Liver (tissue), 9 donors: ENCODE results near the gene CTBP1. TPM values are rescaled to one million over a fixed set of nuclear protein-coding genes. Genes with fewer than 3 reads are reported as not detected.

Experiments used
- DNase-seq: peaks from one replicate; pipeline ENCODE4 v3.0.0-alpha.2; 2017; ENCODE audit warnings: low spot score
- H3K27ac ChIP-seq, 2 donors: one replicate each; pipeline ENCODE4 v1.7.0; 2013; ENCODE audit warnings: inconsistent platforms in 2 of 2, low read length in 2 of 2, control low read depth in 1 of 2, low read depth in 1 of 2, mild to moderate bottlenecking in 1 of 2
- H3K27me3 ChIP-seq, 4 donors: one replicate each; pipeline versions ENCODE4 v1.6.1 to v1.7.0; 2013; ENCODE audit warnings: low read length in 3 of 4, inconsistent platforms in 1 of 4, mild to moderate bottlenecking in 1 of 4, moderate library complexity in 1 of 4; ENCODE audit not compliant: control insufficient read depth in 4 of 4, insufficient read depth in 4 of 4
- H3K36me3 ChIP-seq, 4 donors: one replicate each; pipeline versions ENCODE4 v1.6.1 to v1.7.0; 2013; ENCODE audit warnings: low read length in 3 of 4, mild to moderate bottlenecking in 3 of 4, low read depth in 1 of 4, moderate library complexity in 1 of 4; ENCODE audit not compliant: control insufficient read depth in 4 of 4, insufficient read depth in 3 of 4
- H3K4me1 ChIP-seq, 4 donors: one replicate each; pipeline versions ENCODE4 v1.6.1 to v1.7.0; 2013; ENCODE audit warnings: low read length in 3 of 4, mild to moderate bottlenecking in 3 of 4, moderate library complexity in 1 of 4; ENCODE audit not compliant: control insufficient read depth in 4 of 4, insufficient read depth in 4 of 4
- H3K4me3 ChIP-seq, 3 donors: one replicate each; pipeline versions ENCODE4 v1.6.1 to v1.7.0; 2013; ENCODE audit warnings: low read length in 3 of 3, control low read depth in 1 of 3, low read depth in 1 of 3, mild to moderate bottlenecking in 1 of 3
- H3K9ac ChIP-seq, 2 donors: one replicate each; pipeline ENCODE4 v1.7.0; 2013; ENCODE audit warnings: low read length in 2 of 2, mild to moderate bottlenecking in 2 of 2, moderate library complexity in 2 of 2, control low read depth in 1 of 2, low read depth in 1 of 2
- H3K9me3 ChIP-seq, 4 donors: one replicate each; pipeline versions ENCODE4 v1.6.1 to v1.7.0; 2013; ENCODE audit warnings: low read length in 3 of 4; ENCODE audit not compliant: control insufficient read depth in 4 of 4
- ATF3 ChIP-seq: IDR thresholded peaks from 2 replicates; pipeline ENCODE4 v1.6.1; 2016; ENCODE audit warnings: antibody characterized with exemption
- EGR1 ChIP-seq, 2 donors: IDR thresholded peaks; 2 replicates each; pipeline ENCODE4 v1.6.1; 2016 to 2018; ENCODE audit warnings: antibody characterized with exemption in 2 of 2, low read depth in 2 of 2
- FOXA1 ChIP-seq: IDR thresholded peaks from 2 replicates; pipeline ENCODE4 v1.6.1; 2016; ENCODE audit warnings: antibody characterized with exemption
- GABPA ChIP-seq, 2 donors: IDR thresholded peaks in 1 of 2; conservative IDR thresholded peaks in 1 of 2; 2 replicates each; pipeline ENCODE4 v1.6.1; 2016; ENCODE audit warnings: antibody characterized with exemption in 2 of 2, mild to moderate bottlenecking in 1 of 2, moderate library complexity in 1 of 2
- HNF4A ChIP-seq, 2 donors: conservative IDR thresholded peaks; 2 replicates each; pipeline ENCODE4 v1.6.1; 2016; ENCODE audit warnings: antibody characterized with exemption in 2 of 2, mild to moderate bottlenecking in 2 of 2
- JUND ChIP-seq, 2 donors: IDR thresholded peaks; 2 replicates each; pipeline ENCODE4 v1.6.1; 2016; ENCODE audit warnings: antibody characterized with exemption in 2 of 2
- NR2F2 ChIP-seq: IDR thresholded peaks from 2 replicates; pipeline ENCODE4 v1.6.1; 2016; ENCODE audit warnings: antibody characterized with exemption
- REST ChIP-seq: IDR thresholded peaks from 2 replicates; pipeline ENCODE4 v1.6.1; 2016; ENCODE audit warnings: antibody characterized with exemption, mild to moderate bottlenecking
- RXRA ChIP-seq, 2 donors: IDR thresholded peaks; 2 replicates each; pipeline ENCODE4 v1.6.1; 2017 to 2018; ENCODE audit warnings: antibody characterized with exemption in 2 of 2, mild to moderate bottlenecking in 1 of 2
- SP1 ChIP-seq: IDR thresholded peaks from 2 replicates; pipeline ENCODE4 v1.6.1; 2018; ENCODE audit warnings: antibody characterized with exemption, mild to moderate bottlenecking
- TAF1 ChIP-seq: conservative IDR thresholded peaks from 2 replicates; pipeline ENCODE4 v1.6.1; 2016; ENCODE audit warnings: antibody characterized with exemption, mild to moderate bottlenecking
- WGBS: extraction: QIAGEN DNeasy Blood & Tissue Kit; methylation state at CpG from one replicate; pipeline ENCODE4 v1.1.7; 2013; 5-methylcytosine and 5-hydroxymethylcytosine counted together
- polyA plus RNA-seq, 2 donors: library from polyadenylated mRNA; stranded (reverse) in 1 of 2; unstranded in 1 of 2; fragments of 200-250 nt in 1 of 2; fragments of >200 nt in 1 of 2; fragmentation: Nextera tagmentation in 1 of 2; extraction: Ambion mirVana in 1 of 2; gene quantifications; one replicate each; pipeline versions ENCODE4 v1.2.1 to v1.2.3, GENCODE V29; 2013 to 2015
- total RNA-seq, 2 donors: library from RNA; depleted of rRNA; stranded (reverse); fragments of >200 nt; gene quantifications; one replicate each; pipeline ENCODE4 v1.2.3, GENCODE V29; 2014
- TF ChIP-seq, protein P1 (sequence below): IDR thresholded peaks from 2 replicates; pipeline ENCODE4 v1.6.1; 2016; ENCODE audit warnings: antibody characterized with exemption
- TF ChIP-seq, protein P2 (sequence below): fragments of 150-350 bp; IDR thresholded peaks from 2 replicates; pipeline ENCODE4 v1.5.1; 2017; ENCODE audit warnings: improper control_type of control experiment, low read depth, low read length; ENCODE audit not compliant: missing input control
- TF ChIP-seq, protein P3 (sequence below): IDR thresholded peaks from 2 replicates; pipeline ENCODE4 v1.6.1; 2016; ENCODE audit warnings: antibody characterized with exemption
- donor health status: healthy.
- donor health status: healthy.
- donor health status: healthy.
- donor health status: healthy.
- donor health status: healthy.

Gene CTBP1
- total and polyA plus RNA-seq, 4 donors, result 27.5 to 156 (median 79.5) TPM

GRCh38 chr4:1283711-1284110 is 34.8 kb upstream of the CTBP1 start:
- H3K9ac ChIP-seq, result no peak overlapping the region
- whole genome bisulfite sequencing, result 91% methylated on average over 9 of the region's 9 CpGs
- no peaks in the 10 kb centered on the region for H3K36me3 ChIP-seq
- DNase-seq, result no peak
- no peaks in the 10 kb centered on the region for H3K27me3 ChIP-seq
- no peak for TF ChIP-seq RXRA (IDR thresholded peaks at IDR 0.05)
- no peak for TF ChIP-seq ATF3
- no peak for TF ChIP-seq HNF4A (conservative IDR thresholded peaks at IDR 0.05)
- no peak for TF ChIP-seq TAF1
- TF ChIP-seq, protein P1, sequence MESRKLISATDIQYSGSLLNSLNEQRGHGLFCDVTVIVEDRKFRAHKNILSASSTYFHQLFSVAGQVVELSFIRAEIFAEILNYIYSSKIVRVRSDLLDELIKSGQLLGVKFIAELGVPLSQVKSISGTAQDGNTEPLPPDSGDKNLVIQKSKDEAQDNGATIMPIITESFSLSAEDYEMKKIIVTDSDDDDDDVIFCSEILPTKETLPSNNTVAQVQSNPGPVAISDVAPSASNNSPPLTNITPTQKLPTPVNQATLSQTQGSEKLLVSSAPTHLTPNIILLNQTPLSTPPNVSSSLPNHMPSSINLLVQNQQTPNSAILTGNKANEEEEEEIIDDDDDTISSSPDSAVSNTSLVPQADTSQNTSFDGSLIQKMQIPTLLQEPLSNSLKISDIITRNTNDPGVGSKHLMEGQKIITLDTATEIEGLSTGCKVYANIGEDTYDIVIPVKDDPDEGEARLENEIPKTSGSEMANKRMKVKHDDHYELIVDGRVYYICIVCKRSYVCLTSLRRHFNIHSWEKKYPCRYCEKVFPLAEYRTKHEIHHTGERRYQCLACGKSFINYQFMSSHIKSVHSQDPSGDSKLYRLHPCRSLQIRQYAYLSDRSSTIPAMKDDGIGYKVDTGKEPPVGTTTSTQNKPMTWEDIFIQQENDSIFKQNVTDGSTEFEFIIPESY, result no peak
- TF ChIP-seq GABPA (IDR thresholded peaks at IDR 0.05 in 1 of 2, conservative IDR thresholded peaks at IDR 0.05 in 1 of 2), result no peak
- TF ChIP-seq, protein P2, sequence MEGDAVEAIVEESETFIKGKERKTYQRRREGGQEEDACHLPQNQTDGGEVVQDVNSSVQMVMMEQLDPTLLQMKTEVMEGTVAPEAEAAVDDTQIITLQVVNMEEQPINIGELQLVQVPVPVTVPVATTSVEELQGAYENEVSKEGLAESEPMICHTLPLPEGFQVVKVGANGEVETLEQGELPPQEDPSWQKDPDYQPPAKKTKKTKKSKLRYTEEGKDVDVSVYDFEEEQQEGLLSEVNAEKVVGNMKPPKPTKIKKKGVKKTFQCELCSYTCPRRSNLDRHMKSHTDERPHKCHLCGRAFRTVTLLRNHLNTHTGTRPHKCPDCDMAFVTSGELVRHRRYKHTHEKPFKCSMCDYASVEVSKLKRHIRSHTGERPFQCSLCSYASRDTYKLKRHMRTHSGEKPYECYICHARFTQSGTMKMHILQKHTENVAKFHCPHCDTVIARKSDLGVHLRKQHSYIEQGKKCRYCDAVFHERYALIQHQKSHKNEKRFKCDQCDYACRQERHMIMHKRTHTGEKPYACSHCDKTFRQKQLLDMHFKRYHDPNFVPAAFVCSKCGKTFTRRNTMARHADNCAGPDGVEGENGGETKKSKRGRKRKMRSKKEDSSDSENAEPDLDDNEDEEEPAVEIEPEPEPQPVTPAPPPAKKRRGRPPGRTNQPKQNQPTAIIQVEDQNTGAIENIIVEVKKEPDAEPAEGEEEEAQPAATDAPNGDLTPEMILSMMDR, result no peak
- TF ChIP-seq SP1, result no peak
- no peak for TF ChIP-seq EGR1 (IDR thresholded peaks at IDR 0.05; ENCODE audit: low read depth in 2 of 2)
- no peak for TF ChIP-seq JUND (IDR thresholded peaks at IDR 0.05)
- TF ChIP-seq REST, result no peak
- TF ChIP-seq, protein P3, sequence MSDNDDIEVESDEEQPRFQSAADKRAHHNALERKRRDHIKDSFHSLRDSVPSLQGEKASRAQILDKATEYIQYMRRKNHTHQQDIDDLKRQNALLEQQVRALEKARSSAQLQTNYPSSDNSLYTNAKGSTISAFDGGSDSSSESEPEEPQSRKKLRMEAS, result no peak
- no peak for TF ChIP-seq NR2F2
- H3K27ac ChIP-seq, result no peak overlapping the region
- H3K9me3 ChIP-seq, result peaks cover 0 to 7% (median 3%) of the 10 kb centered on the region in 4 donors
- H3K4me1 ChIP-seq, result no peaks in the 10 kb centered on the region
- H3K4me3 ChIP-seq, result no peak overlapping the region

- H3K4me3 ChIP-seq, result no peak overlapping the region
- no peak overlapping the region for H3K9ac ChIP-seq
- no peaks in the 10 kb centered on the region for H3K36me3 ChIP-seq
- TF ChIP-seq FOXA1 (no peak), HNF4A (conservative IDR thresholded peaks at IDR 0.05) (no peak), GABPA (IDR thresholded peaks at IDR 0.05 in 1 of 2, conservative IDR thresholded peaks at IDR 0.05 in 1 of 2) (no peak), REST (no peak), SP1 (no peak)
- TF ChIP-seq, protein P3, result no peak
- TF ChIP-seq, protein P2, result no peak
- TF ChIP-seq, protein P1, result no peak
- H3K27me3 ChIP-seq, result no peaks in the 10 kb centered on the region
- 91% methylated on average over 10 of the region's 10 CpGs for WGBS
- H3K9me3 ChIP-seq, result no peaks in the 10 kb centered on the region
- no peak for DNase-seq
- H3K4me1 ChIP-seq, result no peaks in the 10 kb centered on the region
- H3K27ac ChIP-seq, result no peak overlapping the region
Observed at GRCh38 chr4:1279253-1279652, 30.3 kb upstream of the CTBP1 start.
